HG02870 (cell line): Measurements from ENCODE around the gene SLC1A2.

Experiments used
- ATAC-seq: cut with Tn5 transposase; IDR thresholded peaks from one replicate; pipeline ENCODE4 v1.9.1; 2021; ENCODE audit warnings: mild to moderate bottlenecking, moderate library complexity; ENCODE audit not compliant: unreplicated experiment

Gene SLC1A2

GRCh38 chr11:35352077-35352888 is 67.1 kb downstream of the SLC1A2 start:
- ATAC-seq, result no peak

GRCh38 chr11:35349897-35350296 is 69.5 kb downstream of the SLC1A2 start:
- ATAC-seq, result no peak

- ATAC-seq, result no peak
Observed at GRCh38 chr11:35348898-35349687, 70.3 kb downstream of the SLC1A2 start.

GRCh38 chr11:35347921-35348331 is 71.4 kb downstream of the SLC1A2 start:
- ATAC-seq, result no peak

GRCh38 chr11:35347173-35347878 is 72.0 kb downstream of the SLC1A2 start:
- no peak for ATAC-seq

- no peak for ATAC-seq
Observed at GRCh38 chr11:35346472-35347156, 72.7 kb downstream of the SLC1A2 start.

- ATAC-seq, result no peak
Observed at GRCh38 chr11:35344681-35345574, 74.4 kb downstream of the SLC1A2 start.

- ATAC-seq, result peak; percentile 75
Observed at GRCh38 chr11:35343033-35343598, 76.2 kb downstream of the SLC1A2 start.

- ATAC-seq, result no peak
Observed at GRCh38 chr11:35340715-35341114, 78.6 kb downstream of the SLC1A2 start.

GRCh38 chr11:35340071-35340470 is 79.3 kb downstream of the SLC1A2 start:
- no peak for ATAC-seq

- no peak for ATAC-seq
Observed at GRCh38 chr11:35338921-35339320, 80.4 kb downstream of the SLC1A2 start.

- ATAC-seq, result no peak
Observed at GRCh38 chr11:35337914-35338305, 81.4 kb downstream of the SLC1A2 start.

- no peak for ATAC-seq
Observed at GRCh38 chr11:35337136-35337913, 82.0 kb downstream of the SLC1A2 start.

GRCh38 chr11:35336726-35337125 is 82.6 kb downstream of the SLC1A2 start:
- no peak for ATAC-seq

- no peak for ATAC-seq
Observed at GRCh38 chr11:35335226-35335625, 84.1 kb downstream of the SLC1A2 start.

GRCh38 chr11:35334385-35335090 is 84.8 kb downstream of the SLC1A2 start:
- ATAC-seq, result peak; percentile 49

GRCh38 chr11:35332524-35332923 is 86.8 kb downstream of the SLC1A2 start:
- ATAC-seq, result no peak

GRCh38 chr11:35330931-35331330 is 88.4 kb downstream of the SLC1A2 start:
- ATAC-seq, result peak; percentile 61
